ENCODE data around the gene SAMHD1.

GRCh38 chr20:36951979-36952738 lies 651 bp upstream of the SAMHD1 start:
- TF ChIP-seq CTCF (conservative IDR thresholded peaks at IDR 0.05; ENCODE audit: low read length): no peak
- no peak for TF ChIP-seq EZH2phosphoT487 (IDR thresholded peaks at IDR 0.05; ENCODE audit: borderline replicate concordance, low read depth, low read length)
